HEK293T (cell line): ENCODE measurements around the gene STAT5B.

ENCODE experiments used
- CTBP1 ChIP-seq: fragments of 450-650 bp; IDR thresholded peaks from 2 replicates; pipeline ENCODE4 v1.6.1; 2016; ENCODE audit warnings: borderline replicate concordance
- SUZ12 ChIP-seq: fragments of 450-650 bp; IDR thresholded peaks from 2 replicates; pipeline ENCODE4 v1.6.1; 2016; ENCODE audit warnings: mild to moderate bottlenecking

GRCh38 chr17:42311240-42312034 lies 35.2 kb upstream of the STAT5B start:
- TF ChIP-seq CTBP1 (no peak), SUZ12 (no peak)
